SIG-M5 (cell line): ENCODE results near the gene TH.

ENCODE experiments used
- DNase-seq: peaks from one replicate; lab custom pipeline; 2025; lab: John Stamatoyannopoulos, UW

TH gene

DNA sequence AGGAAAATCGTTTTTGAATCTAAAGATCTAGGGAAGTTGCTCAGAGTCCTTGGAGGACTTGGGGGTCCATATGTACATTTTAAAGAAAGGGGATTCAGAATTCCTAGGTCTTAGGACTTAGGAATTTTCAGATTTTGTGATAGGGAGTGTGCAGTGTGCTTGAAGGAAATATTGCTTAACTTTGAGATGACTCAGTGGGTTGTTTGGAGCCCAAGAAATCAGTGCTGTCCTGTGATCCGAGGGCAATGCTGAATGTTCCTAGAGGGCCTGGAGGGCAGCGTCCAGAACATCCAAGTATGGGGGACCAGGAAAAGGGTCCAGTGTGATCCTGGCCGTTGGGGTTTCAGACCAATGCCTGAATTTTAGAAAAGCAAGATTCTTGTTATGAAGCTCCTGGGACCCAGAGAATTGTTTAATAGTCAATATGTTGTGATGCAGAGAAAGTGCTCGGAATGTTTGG, 29.3 kb downstream of the TH start:
- DNase-seq, result no peak

DNA sequence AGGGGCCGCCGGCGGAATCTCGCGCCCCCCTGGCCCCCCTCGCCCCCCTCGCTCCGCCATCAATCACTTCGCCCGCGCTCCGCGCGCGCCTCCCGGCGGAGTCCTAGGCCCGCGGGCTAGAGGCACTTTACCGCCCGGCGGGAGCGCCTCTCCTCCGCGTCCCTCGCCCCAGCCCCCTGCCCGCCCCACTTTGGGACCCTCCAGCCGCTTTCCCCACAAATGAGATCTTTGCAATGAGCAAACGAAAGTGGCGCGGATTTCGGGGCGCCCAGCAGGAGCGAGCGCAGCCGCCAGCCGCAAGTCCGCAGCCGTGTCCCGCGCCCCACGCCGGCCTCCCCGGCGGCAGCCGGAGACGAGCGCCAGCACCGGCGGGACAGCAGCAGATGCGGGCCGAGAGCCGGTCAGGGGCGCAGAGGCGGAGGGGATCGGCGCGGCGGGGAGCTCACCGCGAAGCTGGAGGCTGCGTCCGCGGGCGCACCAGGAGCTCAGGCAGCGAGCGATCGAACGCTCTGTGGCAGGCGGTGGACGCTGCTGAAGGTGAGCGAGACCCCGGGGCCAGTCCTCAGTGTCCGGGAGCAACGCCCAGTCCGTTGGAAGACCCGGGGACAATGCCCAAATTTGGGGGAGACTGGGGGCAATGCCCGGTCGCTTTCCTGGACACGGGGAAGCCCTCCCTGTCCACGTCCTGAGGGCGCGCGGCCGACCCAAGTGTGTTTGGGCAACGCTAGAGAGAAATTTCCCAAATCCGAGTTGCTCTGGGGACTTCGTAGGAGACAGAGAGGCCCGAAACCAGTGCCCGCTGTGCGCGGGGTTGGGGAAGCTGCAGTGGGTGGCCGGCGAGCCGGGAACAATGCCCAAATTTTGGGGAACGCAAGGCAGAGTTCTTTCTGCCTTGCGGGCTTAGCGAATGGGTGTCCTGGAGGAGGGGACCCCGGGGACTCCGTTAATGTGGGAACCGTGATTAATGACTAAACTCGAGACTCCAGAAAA, 30.9 kb downstream of the TH start:
- no peak for DNase-seq

DNA sequence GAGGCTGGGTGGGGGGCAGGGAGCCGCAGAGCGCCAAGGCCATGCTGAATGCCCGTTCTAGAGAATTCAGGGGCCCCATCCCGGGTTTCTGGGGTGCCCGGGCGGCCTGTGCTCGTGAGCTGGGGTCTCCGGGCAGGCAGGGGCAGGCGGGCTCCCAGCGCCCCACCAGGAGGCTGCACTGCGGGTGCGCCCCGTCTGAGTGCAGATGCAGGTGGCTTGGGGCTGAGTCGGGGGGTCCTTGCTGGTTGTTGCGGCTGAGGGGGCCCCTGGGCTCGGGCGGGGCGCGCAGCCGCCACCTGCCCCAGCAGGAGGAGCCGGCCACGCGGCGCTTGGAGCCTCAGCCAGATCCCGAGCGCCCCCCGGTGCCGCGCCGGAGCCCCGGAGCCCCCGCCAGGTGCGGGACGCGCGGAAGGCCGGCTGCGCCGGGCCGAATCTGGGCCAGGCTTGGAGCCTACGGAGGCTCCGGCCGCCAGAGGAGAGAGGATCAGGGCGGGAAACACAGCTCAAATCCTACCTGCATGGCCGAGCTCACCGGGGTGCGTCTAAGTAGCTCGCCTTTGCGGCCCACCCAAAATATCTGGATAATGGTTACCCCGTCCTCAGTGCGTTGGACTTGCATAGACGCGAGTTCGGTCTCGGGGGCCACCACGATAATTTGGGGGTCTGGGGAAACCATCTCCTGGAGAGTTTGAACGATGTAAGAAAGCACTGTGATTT, 31.8 kb downstream of the TH start:
- DNase-seq, result no peak

DNA sequence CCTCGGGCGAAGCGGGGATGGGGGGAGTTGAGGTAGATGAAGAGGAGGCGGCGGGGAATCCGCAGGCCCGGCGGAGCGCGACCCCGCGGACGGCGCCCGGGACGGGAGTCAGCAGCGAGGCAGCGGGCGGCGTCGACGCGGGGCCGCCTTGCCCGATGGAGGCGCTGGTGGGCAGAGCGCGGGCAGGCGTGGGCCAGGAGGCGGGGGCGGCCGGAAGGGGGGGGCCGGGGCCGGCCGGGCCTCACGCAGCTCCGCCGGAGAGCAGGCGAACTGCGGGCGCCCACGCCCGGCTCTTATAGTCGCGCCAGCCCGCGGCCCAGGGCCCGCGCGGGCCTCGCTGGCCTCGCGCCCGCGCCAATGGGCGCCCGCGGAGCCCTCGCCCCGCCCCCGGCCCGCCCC, 32.5 kb downstream of the TH start, which contains the start of gene IGF2:
TSS of gene IGF2 (minus strand) at position 267 of the 399 bp plus-strand sequence. CDS start 3,866 bp downstream, outside the sequence.
- no peak for DNase-seq

DNA sequence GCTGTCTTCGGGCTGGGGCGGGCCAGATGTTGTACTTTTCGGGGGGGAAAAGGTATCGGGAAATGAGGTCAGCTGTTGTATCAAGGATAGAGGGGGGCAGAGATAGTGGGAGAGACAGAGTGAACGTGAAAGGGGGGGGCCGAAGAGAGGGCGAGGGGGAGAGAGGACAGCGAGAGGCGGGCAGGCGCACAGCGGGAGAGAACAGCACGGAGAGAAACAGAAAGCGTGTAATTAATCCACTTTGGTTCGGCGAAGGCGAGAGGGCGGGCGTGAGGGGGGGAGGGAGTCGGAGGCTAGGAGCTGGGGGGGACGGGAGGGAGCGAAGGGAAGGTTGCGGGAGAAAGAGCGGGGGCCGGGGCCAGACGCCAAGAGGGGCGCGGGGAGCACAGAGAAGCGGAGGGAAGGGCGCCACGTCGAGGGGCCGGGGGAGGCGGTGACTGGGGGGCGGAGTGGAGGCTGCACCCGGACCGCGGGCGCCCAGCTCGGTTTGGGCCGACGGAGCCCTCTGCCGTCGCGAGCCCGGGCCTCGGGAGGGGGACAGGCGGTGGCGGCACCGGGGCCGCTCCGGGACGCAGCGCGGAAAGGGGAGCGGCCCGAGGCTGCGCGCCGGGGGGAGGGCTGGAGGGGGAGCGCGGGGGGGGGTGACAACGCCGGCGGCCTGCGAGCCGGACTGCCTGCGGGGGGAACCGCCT, 33.0 kb downstream of the TH start:
- no peak for DNase-seq

DNA sequence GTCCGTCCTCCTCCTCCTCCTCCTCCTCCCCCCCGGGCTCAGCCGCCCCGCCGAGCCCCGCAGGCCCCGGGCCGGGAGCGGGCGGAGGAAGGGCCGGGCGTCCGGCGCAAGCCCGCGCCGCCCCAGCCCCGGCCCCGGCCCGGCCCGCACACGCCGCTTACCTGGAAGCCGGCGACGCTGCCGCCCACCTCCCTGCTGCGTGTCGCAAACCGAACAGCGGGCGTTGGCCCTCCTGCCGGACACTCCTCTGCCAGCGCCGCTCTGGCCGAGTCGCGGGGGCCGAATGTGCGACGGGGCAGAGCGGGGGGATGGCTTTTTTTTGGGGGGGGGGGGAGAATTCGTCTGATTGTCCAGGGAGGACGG, 33.6 kb downstream of the TH start:
- DNase-seq, result no peak

DNA sequence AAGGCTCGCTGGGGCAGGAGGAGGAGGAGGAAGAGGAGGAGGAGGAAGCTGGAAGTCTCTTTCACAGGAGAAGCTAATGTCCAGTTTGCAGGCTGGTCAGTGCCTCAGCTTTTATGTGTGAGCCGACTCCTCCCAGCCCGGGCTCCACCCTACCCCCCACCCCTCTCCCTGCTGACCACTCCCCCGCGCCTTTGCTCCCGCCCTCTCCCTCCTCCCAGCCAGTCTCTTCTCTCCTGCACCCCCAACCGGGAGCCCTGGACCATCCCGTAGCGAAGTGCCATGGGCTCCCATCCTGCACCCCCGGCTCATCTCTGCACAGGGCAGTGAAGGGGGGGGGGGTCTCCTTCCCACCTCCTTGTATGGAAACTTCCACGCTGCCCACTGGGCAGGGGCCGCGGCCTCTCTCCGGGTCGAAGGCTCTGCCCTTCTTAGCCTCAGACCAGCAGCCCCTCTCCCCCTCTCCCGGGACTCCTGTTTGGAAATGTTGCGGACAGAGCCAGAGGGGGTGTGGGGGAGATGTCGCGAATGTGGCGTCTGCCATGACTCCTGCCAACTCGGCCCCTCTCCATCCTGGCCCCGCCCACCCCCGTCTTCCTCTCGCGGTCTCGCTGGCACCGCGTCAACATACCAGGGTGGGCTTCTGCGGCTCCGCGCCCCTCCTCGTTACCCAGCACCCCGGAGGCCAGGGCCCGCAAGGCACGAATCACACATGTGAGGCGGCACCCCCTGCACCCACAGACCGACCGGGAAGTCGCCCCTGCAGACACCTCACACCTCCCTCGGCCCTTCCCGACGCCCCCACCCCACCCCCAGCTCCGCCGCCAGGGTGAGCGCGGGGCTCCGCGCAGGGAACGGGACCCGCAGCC, 34.2 kb downstream of the TH start:
- no peak for DNase-seq

DNA sequence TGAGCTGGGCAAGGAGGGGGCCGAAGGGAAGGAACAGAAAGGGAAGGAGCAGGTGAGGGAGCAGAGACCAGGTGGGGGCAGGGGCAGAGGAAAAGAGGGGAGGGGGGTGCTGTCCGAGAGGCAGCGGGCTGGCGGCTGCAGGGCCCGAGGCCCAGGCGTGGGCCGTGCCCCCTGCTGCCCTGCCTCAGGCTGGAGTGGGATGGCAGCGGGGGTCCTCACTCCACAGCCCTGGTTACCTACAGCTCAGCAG, 34.7 kb downstream of the TH start:
- no peak for DNase-seq

DNA sequence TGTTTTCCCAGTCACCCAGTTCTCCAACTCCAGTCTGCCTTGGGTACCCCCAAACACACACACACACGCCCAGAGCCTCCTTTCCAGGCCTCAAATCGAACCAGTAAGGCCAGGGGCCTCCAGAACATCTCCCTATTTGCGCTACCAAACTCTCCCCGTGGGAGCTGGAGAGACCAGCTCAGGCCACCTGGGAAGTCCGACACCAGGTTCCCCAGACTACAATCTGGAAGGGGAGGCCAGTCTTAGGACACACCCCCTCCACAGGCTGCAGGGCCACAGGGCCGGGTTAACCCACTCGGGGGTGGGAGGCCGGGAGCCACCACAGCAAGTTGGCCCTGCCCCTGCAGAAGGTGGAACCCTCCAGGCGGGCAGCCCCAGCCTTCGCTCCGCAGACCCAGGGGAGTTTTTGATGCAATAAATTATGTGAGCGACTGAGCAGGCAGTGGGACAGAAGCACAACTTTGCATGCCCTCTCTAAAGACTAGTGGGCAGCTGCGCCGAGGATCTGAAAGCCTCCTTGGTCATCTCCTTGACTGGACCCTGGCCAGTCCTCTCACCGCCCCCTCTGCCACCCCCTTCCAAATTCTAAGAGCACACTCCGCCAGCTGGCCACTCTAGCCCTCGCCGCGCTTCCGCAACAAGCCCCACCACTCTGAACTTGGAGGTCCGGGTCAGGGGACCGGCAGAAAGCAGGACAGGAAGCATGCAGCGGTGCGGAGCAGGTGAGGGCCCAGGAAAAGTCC, 35.2 kb downstream of the TH start:
- DNase-seq, result no peak

DNA sequence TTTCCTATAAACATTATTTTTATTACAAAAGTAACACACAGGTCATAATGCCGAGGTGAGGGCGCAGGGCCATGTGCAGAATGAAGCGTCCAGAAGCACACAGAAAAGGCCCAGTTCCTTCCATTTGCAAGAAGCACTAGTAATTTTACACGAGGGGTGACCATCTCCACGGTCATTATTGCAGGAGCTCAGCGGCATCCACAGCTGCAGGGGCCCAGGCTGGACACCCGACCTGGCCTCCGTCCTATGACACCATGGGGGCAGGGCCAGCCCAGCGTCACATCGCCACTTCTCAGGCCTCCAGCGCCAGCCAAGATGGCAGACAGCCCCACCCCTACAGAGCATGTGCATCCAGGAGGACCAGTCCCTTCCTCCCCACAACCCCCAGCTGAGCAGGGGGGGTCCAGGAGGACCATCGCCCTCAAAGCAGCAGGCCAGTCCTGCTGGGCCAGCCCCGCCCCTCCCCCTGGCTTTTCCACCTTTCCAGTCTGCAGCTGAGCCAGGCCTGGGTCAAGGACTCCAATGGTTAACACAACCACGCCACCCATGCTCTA, 35.9 kb downstream of the TH start:
- no peak for DNase-seq

DNA sequence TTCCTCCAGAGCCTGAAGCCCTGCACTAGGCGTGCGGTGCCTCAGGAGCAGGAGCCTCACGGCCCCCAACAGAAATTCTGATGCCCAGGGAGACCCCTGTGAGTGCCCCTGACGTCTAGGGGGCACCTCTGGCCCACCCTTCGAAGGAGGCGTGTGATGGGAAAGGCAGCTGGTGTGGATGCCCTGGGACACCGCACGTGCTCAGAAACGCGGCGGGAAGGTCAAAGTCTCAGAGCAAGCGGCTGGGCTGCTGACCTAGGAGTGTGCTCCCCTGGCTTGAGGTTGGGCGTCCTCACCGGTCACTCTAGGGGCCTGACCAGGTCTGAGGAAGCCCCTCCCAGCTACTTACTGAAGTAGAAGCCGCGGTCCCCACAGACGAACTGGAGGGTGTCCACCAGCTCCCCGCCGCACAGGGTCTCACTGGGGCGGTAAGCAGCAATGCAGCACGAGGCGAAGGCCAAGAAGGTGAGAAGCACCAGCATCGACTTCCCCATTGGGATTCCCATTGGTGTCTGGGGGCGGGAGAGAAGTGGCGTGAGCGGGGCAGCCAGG, 36.5 kb downstream of the TH start:
- DNase-seq, result no peak

DNA sequence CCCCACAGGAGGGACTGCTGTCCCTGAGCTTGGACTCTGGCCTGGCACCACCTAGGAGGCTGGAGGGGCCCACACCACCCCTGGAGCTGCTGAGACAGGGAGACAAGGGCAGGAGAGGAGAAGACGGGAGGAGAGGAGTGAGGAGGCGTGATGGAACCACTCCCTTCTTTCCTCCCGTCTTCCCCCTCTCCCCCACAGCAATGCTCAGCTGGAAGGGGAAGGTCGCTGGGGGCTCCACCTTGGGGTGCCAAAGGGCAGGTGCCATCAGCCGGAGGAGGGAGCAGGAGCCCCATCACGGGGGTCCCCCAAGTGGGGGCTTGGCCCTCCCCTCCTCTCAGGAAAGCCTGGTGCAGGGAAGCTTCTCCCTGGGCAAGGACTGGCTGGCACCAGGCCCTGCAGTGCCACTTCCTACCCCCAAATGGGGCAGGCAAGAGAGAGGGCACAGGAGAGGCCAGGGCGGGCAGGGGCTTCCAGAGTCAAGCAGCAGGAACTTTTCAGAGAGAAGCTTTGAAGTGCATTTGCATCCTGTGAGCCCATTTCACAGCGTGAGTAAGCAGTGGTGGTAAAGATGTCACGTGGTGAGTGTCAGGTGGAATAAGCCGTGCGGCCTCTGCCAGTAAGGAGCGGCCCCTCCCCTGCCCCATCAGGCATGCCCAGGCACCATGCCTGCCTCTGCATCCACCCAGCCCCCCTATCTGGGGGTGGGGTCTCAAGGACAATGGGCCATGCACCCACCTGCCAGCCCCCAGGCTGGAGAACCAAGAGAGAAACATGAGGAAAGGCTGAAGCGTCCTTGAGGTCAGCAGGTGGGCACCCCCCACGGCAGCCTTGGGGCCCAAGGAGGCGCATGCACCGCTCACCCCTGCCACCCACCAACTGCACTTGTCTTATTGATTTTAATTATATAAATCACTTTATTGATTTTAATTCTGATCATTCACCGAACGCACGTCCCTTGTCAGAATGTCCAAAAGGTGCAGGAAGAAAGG, 37.3 kb downstream of the TH start:
- DNase-seq, result no peak

DNA sequence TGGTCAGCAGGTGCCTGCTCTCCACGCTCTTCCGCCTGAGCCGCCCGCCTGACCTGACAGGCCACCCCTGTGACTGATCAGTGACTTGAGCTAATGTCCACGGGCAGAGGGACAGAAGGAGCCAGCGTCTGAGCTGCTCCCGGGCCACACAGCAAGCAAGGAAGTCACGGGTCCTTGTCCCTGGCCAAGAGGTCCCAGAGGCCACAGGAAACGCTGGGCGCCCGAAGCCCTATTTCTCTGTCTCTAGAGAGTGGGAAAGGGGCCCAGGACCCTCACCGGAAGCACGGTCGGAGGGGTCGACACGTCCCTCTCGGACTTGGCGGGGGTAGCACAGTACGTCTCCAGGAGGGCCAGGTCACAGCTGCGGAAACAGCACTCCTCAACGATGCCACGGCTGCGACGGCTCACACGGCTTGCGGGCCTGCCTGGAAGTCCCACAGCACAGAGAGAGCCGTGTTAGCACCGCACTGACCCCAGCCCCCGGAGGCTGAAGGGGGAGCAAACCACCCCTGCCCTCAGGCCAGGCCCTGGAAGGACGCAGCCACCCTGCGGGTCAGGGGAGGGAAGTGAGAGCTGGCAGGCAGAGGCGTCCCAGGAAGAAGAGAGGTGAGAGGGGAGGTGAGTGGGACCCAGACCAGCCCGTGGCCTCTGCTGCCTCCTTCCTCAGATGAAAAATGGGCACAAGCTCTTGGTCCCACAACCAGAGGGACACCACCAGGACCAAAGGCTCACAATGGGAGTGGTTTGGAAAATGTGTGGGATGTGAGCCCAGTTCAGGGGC, 38.2 kb downstream of the TH start:
- DNase-seq, result no peak

DNA sequence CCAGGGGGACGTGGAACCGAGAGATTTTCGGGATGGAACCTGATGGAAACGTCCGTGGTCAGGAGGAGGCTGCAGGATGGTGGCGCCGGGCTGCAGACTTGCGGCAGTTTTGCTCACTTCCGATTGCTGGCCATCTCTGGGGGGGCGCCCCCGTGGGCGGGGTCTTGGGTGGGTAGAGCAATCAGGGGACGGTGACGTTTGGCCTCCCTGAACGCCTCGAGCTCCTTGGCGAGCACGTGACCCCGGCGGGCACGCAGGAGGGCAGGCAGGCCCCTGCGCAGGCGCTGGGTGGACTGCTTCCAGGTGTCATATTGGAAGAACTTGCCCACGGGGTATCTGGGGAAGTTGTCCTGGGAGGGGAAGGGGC, 38.8 kb downstream of the TH start:
- no peak for DNase-seq

DNA sequence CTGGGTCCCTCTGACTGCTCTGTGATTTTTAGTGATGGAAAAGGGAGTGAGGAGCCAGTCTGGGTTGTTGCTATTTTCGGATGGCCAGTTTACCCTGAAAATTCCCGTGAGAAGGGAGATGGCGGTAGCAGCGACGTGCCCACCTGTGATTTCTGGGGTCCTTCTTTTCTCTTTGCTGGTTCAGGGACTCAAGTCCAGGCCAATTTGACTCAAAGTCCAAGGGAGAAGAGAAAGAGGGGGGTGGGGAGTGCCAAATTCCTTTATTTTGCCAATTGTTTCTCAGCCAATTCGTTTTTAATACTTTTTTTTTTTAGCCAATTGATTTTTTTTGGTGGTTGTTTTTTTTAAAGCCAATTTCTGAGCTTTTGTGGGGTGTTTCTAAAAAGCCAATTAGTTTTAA, 39.4 kb downstream of the TH start:
- no peak for DNase-seq

DNA sequence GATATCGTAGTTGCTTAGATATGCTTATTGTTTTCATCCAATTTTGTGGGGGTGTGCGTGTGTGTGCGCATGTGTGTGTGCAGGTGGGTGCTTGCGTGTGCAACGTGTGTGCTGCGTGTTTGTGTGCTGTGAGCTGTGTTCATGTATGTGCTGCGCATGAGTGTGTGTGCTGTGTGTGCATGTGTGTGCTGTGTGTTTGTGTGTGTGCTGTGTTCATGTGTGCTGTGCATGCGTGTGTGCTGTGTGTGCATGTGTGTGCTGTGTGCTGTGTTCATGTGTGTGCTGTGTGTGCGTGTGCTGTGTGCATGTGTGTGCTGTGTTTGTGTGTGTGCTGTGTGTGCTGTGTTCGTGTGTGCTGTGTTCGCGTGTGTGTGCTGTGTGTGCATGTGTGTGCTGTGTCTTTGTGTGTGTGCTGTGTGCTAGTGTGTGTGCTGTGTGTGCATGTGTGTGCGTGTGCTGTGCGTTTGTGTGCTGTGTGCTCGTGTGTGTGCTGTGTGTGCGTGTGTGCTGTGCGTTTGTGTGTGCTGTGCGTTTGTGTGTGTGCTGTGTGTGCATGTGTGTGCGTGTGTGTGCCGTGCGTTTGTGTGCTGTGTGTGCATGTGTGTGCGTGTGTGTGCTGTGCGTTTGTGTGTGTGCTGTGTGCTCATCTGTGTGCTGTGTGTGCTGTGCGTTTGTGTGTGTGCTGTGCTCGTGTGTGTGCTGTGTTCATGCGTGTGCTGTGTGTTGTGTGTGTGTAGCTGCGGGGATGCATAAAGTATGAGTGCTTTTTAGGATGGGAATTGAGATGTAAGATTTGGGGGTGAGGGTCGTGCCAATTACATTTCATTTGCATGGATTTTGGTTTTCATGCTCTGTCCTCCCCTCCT, 40.0 kb downstream of the TH start:
- DNase-seq, result no peak

DNA sequence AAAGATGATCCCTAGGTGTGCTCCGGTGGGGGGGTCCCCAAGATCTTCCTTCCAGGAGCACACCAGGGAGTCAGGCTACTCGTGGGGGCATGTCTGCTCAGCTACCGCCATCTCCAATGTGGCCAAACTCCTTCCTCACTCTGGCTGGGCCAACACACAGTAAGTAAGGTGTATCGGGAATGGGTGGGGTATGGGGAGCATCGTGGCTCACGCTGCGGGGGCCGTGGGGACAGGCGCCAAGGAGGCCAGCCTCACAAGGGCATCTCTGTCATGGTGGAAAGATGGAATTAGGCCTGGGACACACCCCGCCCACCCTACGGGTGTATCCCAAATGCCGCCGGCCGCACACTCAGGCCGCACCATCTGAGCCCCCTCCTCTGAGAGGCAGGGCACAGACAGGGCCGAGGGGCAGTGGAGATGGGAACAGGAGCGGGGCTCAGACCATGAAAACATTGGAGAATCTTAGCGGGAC, 40.7 kb downstream of the TH start:
- no peak for DNase-seq
